ENCODE measurements around the gene ZDHHC8. TPM values are rescaled to one million over a fixed set of nuclear protein-coding genes. Genes with fewer than 3 reads are reported as not detected.

The ZDHHC8 gene
- total and polyA plus RNA-seq, 2 experiments from 2014 or later, result 9.6 to 72.7 TPM

DNA sequence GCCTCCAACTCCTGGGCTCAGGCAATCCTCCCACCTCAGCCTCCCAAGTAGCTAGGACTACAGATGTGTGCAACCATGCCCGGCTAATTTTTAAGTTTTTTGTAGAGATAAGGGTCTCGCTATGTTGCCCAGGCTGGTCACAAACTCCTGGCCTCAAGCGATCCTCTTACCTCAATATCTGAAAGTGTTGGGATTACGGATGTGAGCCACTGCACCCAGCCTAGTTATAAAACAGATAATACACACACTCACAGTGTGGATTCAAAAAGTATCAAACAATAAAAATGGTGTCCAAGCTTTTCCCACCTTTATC lies 19.6 kb downstream of the ZDHHC8 start:
- Histone ChIP-seq H4K20me1 (ENCODE audit: insufficient read depth, poor library complexity, severe bottlenecking) (no peaks in the 10 kb centered on the region), H3K4me1 (ENCODE audit: insufficient read depth) (no peaks in the 10 kb centered on the region), H3K9me2 (replicated peaks; ENCODE audit: insufficient read depth) (no peaks in the 10 kb centered on the region), H3K36me3 (replicated peaks; ENCODE audit: insufficient read depth, low read depth) (no peaks in the 10 kb centered on the region), H3K79me2 (no peaks in the 10 kb centered on the region), H2AFZ (no peak overlapping the region), H3K9me3 (ENCODE audit: low read depth) (no peaks in the 10 kb centered on the region), H3K4me3 (no peak overlapping the region), H3K27ac (no peak overlapping the region), H3K4me2 (no peak overlapping the region), H3K27me3 (no peaks in the 10 kb centered on the region)
- WGBS (ENCODE audit: low lambda C conversion rate, missing lambda C conversion rate), result 87% methylated on average over 4 of the region's 4 CpGs
- no peak for DNase-seq (ENCODE audit: low spot score)
- TF ChIP-seq EZH2phosphoT487 (IDR thresholded peaks at IDR 0.05; ENCODE audit: low read depth, severe bottlenecking, unreplicated experiment) (no peak), CTCF (IDR thresholded peaks at IDR 0.05; ENCODE audit: poor library complexity) (no peak), EZH2 (IDR thresholded peaks at IDR 0.05; ENCODE audit: borderline replicate concordance) (no peak)

- no peak for DNase-seq (ENCODE audit: low spot score)
- Histone ChIP-seq H3K4me3 (no peak overlapping the region), H3K27ac (peak overlapping the region; percentile 73), H3K4me1 (ENCODE audit: insufficient read depth) (no peaks in the 10 kb centered on the region), H3K27me3 (no peaks in the 10 kb centered on the region), H3K36me3 (replicated peaks; ENCODE audit: insufficient read depth, low read depth) (no peaks in the 10 kb centered on the region), H4K20me1 (ENCODE audit: insufficient read depth, poor library complexity, severe bottlenecking) (no peaks in the 10 kb centered on the region), H3K9me3 (ENCODE audit: low read depth) (no peaks in the 10 kb centered on the region), H2AFZ (no peak overlapping the region), H3K4me2 (no peak overlapping the region), H3K9me2 (replicated peaks; ENCODE audit: insufficient read depth) (no peaks in the 10 kb centered on the region), H3K79me2 (no peaks in the 10 kb centered on the region)
- 92% methylated on average over 14 of the region's 14 CpGs for WGBS (ENCODE audit: low lambda C conversion rate, missing lambda C conversion rate)
- TF ChIP-seq EZH2phosphoT487 (IDR thresholded peaks at IDR 0.05; ENCODE audit: low read depth, severe bottlenecking, unreplicated experiment) (no peak), EZH2 (IDR thresholded peaks at IDR 0.05; ENCODE audit: borderline replicate concordance) (no peak), CTCF (IDR thresholded peaks at IDR 0.05; ENCODE audit: poor library complexity) (no peak)
These were observed 20.9 kb downstream of the ZDHHC8 start for GRCh38 chr22:20152464-20152890.

GRCh38 chr22:20153945-20154344 lies 22.3 kb downstream of the ZDHHC8 start:
- H3K27ac ChIP-seq, result peak overlapping the region; percentile 73
- DNase-seq (ENCODE audit: low spot score), result no peak
- no peak overlapping the region for H3K4me2 ChIP-seq
- H3K9me2 ChIP-seq (replicated peaks; ENCODE audit: insufficient read depth), result no peaks in the 10 kb centered on the region
- H4K20me1 ChIP-seq (ENCODE audit: insufficient read depth, poor library complexity, severe bottlenecking), result no peaks in the 10 kb centered on the region
- no peaks in the 10 kb centered on the region for H3K9me3 ChIP-seq (ENCODE audit: low read depth)
- H3K27me3 ChIP-seq, result no peaks in the 10 kb centered on the region
- H3K4me1 ChIP-seq (ENCODE audit: insufficient read depth), result no peaks in the 10 kb centered on the region
- H3K36me3 ChIP-seq (replicated peaks; ENCODE audit: insufficient read depth, low read depth), result no peaks in the 10 kb centered on the region
- H3K79me2 ChIP-seq, result no peaks in the 10 kb centered on the region
- H3K4me3 ChIP-seq, result no peak overlapping the region
- TF ChIP-seq EZH2phosphoT487 (IDR thresholded peaks at IDR 0.05; ENCODE audit: low read depth, severe bottlenecking, unreplicated experiment) (no peak), EZH2 (IDR thresholded peaks at IDR 0.05; ENCODE audit: borderline replicate concordance) (no peak), CTCF (IDR thresholded peaks at IDR 0.05; ENCODE audit: poor library complexity) (no peak)
- H2AFZ ChIP-seq, result no peak overlapping the region
- WGBS (ENCODE audit: low lambda C conversion rate, missing lambda C conversion rate), result 60% methylated on average over 16 of the region's 16 CpGs

Measured in hepatocyte (in vitro differentiated cells).